Prostate gland (tissue), 2 donors: ENCODE results near the gene RAP2B. TPM values are rescaled to one million over a fixed set of nuclear protein-coding genes. Genes with fewer than 3 reads are reported as not detected.

Source experiments
- DNase-seq: peaks from one replicate; pipeline ENCODE4 v3.0.0-alpha.2; 2019; ENCODE audit warnings: low spot score
- H3K27ac ChIP-seq, 2 donors: fragments of 200-600 bp; sonication (generic); 2 replicates each; pipeline ENCODE4 v1.5.1; 2017 to 2019
- H3K27me3 ChIP-seq: fragments of 200-600 bp; sonication (generic); replicated peaks from 2 replicates; pipeline ENCODE4 v1.5.1; 2019; ENCODE audit not compliant: insufficient read depth
- H3K36me3 ChIP-seq, 2 donors: fragments of 200-600 bp; sonication (generic); 1 replicate in 1 of 2; 2 replicates in 1 of 2; pipeline versions ENCODE4 v1.5.1 to v1.8.1; 2017 to 2019
- H3K4me1 ChIP-seq: fragments of 200-600 bp; sonication (generic); replicated peaks from 2 replicates; pipeline ENCODE4 v1.5.1; 2019
- H3K4me3 ChIP-seq, 2 donors: fragments of 200-600 bp; sonication (generic); 2 replicates each; pipeline ENCODE4 v1.5.1; 2017 to 2019
- H3K9me3 ChIP-seq: fragments of 200-600 bp; sonication (generic); 2 replicates; pipeline ENCODE4 v1.5.1; 2017
- CTCF ChIP-seq, 4 experiments: fragments of 200-600 bp in 2 of 4; fragments of 450-650 bp in 2 of 4; sonication (generic) in 2 of 4; IDR thresholded peaks; 1 replicate in 3 of 4; 2 replicates in 1 of 4; pipeline ENCODE4 v1.5.1; 2016 to 2019; ENCODE audit warnings: antibody characterized with exemption in 4 of 4, mild to moderate bottlenecking in 2 of 4, moderate library complexity in 2 of 4
- POLR2A ChIP-seq: fragments of 450-650 bp; IDR thresholded peaks from one replicate; pipeline ENCODE4 v1.6.1; 2016; ENCODE audit warnings: antibody characterized with exemption, mild to moderate bottlenecking
- POLR2AphosphoS5 ChIP-seq: sonication (generic); formaldehyde crosslinking; IDR thresholded peaks from one replicate; pipeline ENCODE4 v1.6.1; 2017; ENCODE audit warnings: antibody characterized with exemption
- WGBS: methylation state at CpG from one replicate; pipeline ENCODE4 v1.1.5; 2018; 5-methylcytosine and 5-hydroxymethylcytosine counted together
- intact Hi-C: fragments of 100-400 bp; cut with DNase I; formaldehyde crosslinking; loops from one replicate; pipeline ENCODE4 v1.14.2; 2022
- total RNA-seq, 2 donors: library from RNA; depleted of rRNA; stranded (reverse); fragments of >200 nt; gene quantifications; one replicate each; pipeline ENCODE4 v1.1.0, GENCODE V29; 2016

The RAP2B gene
- total RNA-seq, 2 donors from 2014 or later: 8.3 to 13.8 TPM

- Histone ChIP-seq H3K4me1 (no peaks in the 10 kb centered on the region), H3K4me3 (peak overlapping the region; percentile 83 to 87), H3K36me3 (no peaks in the 10 kb centered on the region), H3K27me3 (no peaks in the 10 kb centered on the region), H3K27ac (peak overlapping the region; percentile 84 to 86), H3K9me3 (no peaks in the 10 kb centered on the region)
- intact Hi-C loops: loop anchor here (10.0 kb wide), 2 partner anchors 109 to 431 kb away; no protein-coding TSS in a partner anchor
- no peak for DNase-seq
- under 1% methylated on average over 9 of the region's 9 CpGs for WGBS
- TF ChIP-seq POLR2A (no peak), POLR2AphosphoS5 (peak; percentile 3), CTCF (IDR thresholded peaks at IDR 0.05) (no peak)
Observed at GRCh38 chr3:153163393-153163724, 1.3 kb downstream of the RAP2B start.

- H3K4me1 ChIP-seq: no peaks in the 10 kb centered on the region
- no peak for TF ChIP-seq CTCF (IDR thresholded peaks at IDR 0.05)
- no peak for TF ChIP-seq POLR2AphosphoS5
- TF ChIP-seq POLR2A: no peak
- peak overlapping the region; percentile 83 to 87 for H3K4me3 ChIP-seq
- H3K27ac ChIP-seq: no peak overlapping the region
- H3K9me3 ChIP-seq: no peaks in the 10 kb centered on the region
- intact Hi-C loops: loop anchor here (10.0 kb wide), 2 partner anchors 109 to 431 kb away; no protein-coding TSS in a partner anchor
- DNase-seq: no peak
- H3K27me3 ChIP-seq: no peaks in the 10 kb centered on the region
- 7% methylated on average over 5 of the region's 5 CpGs for WGBS
- H3K36me3 ChIP-seq: no peaks in the 10 kb centered on the region
Observed at GRCh38 chr3:153163756-153164550, 1.9 kb downstream of the RAP2B start.

- TF ChIP-seq POLR2A (no peak), CTCF (IDR thresholded peaks at IDR 0.05) (peak in 1 of 4 experiments; percentile 15)
- Histone ChIP-seq H3K27ac (no peak overlapping the region), H3K9me3 (no peaks in the 10 kb centered on the region), H3K4me3 (no peak overlapping the region), H3K4me1 (no peaks in the 10 kb centered on the region), H3K27me3 (no peaks in the 10 kb centered on the region), H3K36me3 (no peaks in the 10 kb centered on the region)
- DNase-seq: no peak
- intact Hi-C loops: loop anchor here (10.0 kb wide), 2 partner anchors 110 to 430 kb away; no protein-coding TSS in a partner anchor
Observed at GRCh38 chr3:153165261-153165681, 3.2 kb downstream of the RAP2B start.

- H3K27ac ChIP-seq: no peak overlapping the region
- no peaks in the 10 kb centered on the region for H3K4me1 ChIP-seq
Observed at GRCh38 chr3:153166206-153166605, 4.2 kb downstream of the RAP2B start.

More at GRCh38 chr3:153166206-153166605, 4.2 kb downstream of the RAP2B start:
- no peaks in the 10 kb centered on the region for H3K27me3 ChIP-seq
- H3K4me3 ChIP-seq: no peak overlapping the region
- 61% methylated on average over 3 of the region's 3 CpGs for WGBS
- no peaks in the 10 kb centered on the region for H3K36me3 ChIP-seq
- TF ChIP-seq POLR2A (no peak), POLR2AphosphoS5 (no peak), CTCF (IDR thresholded peaks at IDR 0.05) (no peak)
- no peak for DNase-seq
- intact Hi-C loops: loop anchor here (10.0 kb wide), 2 partner anchors 111 to 429 kb away; no protein-coding TSS in a partner anchor
- H3K9me3 ChIP-seq: no peaks in the 10 kb centered on the region
